Smooth muscle cell (in vitro differentiated cells): Measurements from ENCODE around the gene ISOC2. TPM values are rescaled to one million over a fixed set of nuclear protein-coding genes. Genes with fewer than 3 reads are reported as not detected.
"Not testable (repeated sequence)": the region's sequence is repeated elsewhere in the genome, so short reads cannot be mapped to it uniquely, and the experiment has no call there.

Experiments used
- DNase-seq: peaks from one replicate; lab custom pipeline; 2025; ENCODE audit not compliant: unreplicated experiment; lab: John Stamatoyannopoulos, UW
- H2AFZ ChIP-seq: fragments of 200-600 bp; sonication (generic); 2 replicates; pipeline ENCODE4 v1.6.0; 2016; ENCODE audit warnings: antibody characterized with exemption, low read depth, mild to moderate bottlenecking
- H3F3A ChIP-seq: fragments of 200-600 bp; sonication (generic); 2 replicates; pipeline ENCODE4 v1.6.0; 2017; ENCODE audit warnings: antibody characterized with exemption, low read depth
- H3K27ac ChIP-seq: fragments of 200-600 bp; sonication (generic); 2 replicates; pipeline ENCODE4 v1.5.1; 2016; ENCODE audit warnings: low read depth, mild to moderate bottlenecking
- H3K27me3 ChIP-seq: fragments of 200-600 bp; sonication (generic); 2 replicates; pipeline ENCODE4 v1.6.1; 2016; ENCODE audit warnings: low read depth, mild to moderate bottlenecking
- H3K36me3 ChIP-seq: fragments of 200-600 bp; sonication (generic); 2 replicates; pipeline ENCODE4 v1.5.1; 2016; ENCODE audit warnings: low read depth
- H3K4me1 ChIP-seq: fragments of 200-600 bp; sonication (generic); 2 replicates; pipeline ENCODE4 v1.5.1; 2016; ENCODE audit warnings: low read depth
- H3K4me2 ChIP-seq: fragments of 200-600 bp; sonication (generic); 2 replicates; pipeline ENCODE4 v1.6.0; 2016; ENCODE audit warnings: mild to moderate bottlenecking
- H3K4me3 ChIP-seq: fragments of 200-600 bp; sonication (generic); 2 replicates; pipeline ENCODE4 v1.5.1; 2016; ENCODE audit warnings: mild to moderate bottlenecking
- H3K79me2 ChIP-seq: fragments of 200-600 bp; sonication (generic); 2 replicates; pipeline ENCODE4 v1.6.0; 2016; ENCODE audit warnings: low read depth, mild to moderate bottlenecking
- H3K9ac ChIP-seq: fragments of 200-600 bp; sonication (generic); 2 replicates; pipeline ENCODE4 v1.6.0; 2016; ENCODE audit warnings: low read depth
- H3K9me3 ChIP-seq: fragments of 200-600 bp; sonication (generic); replicated peaks from 2 replicates; pipeline ENCODE4 v1.5.1; 2016; ENCODE audit warnings: low read depth
- H4K20me1 ChIP-seq: fragments of 200-600 bp; sonication (generic); 2 replicates; pipeline ENCODE4 v1.6.0; 2016; ENCODE audit warnings: low read depth
- WGBS: methylation state at CpG from one replicate; pipeline ENCODE4 v1.1.7; 2016; ENCODE audit warnings: low lambda C conversion rate; 5-methylcytosine and 5-hydroxymethylcytosine counted together
- polyA plus RNA-seq: library from polyadenylated mRNA; unstranded; fragments of >200 nt; fragmentation: Nextera tagmentation; extraction: Ambion mirVana; gene quantifications from 2 replicates; pipeline ENCODE4 v1.2.1, GENCODE V29; 2016
- total RNA-seq: library from RNA; depleted of rRNA; stranded (reverse); fragments of >200 nt; gene quantifications from 2 replicates; pipeline ENCODE4 v1.2.3, GENCODE V29; 2014
- TF ChIP-seq, protein P1 (sequence below): fragments of 200-600 bp; sonication (generic); IDR thresholded peaks from 2 replicates; pipeline ENCODE4 v1.5.1; 2017; ENCODE audit warnings: borderline replicate concordance, mild to moderate bottlenecking, antibody characterized with exemption; ENCODE audit not compliant: insufficient read depth, poor library complexity, severe bottlenecking

Gene ISOC2
- total and polyA plus RNA-seq, 2 experiments from 2014 or later: 56.5 to 61.4 TPM

DNA sequence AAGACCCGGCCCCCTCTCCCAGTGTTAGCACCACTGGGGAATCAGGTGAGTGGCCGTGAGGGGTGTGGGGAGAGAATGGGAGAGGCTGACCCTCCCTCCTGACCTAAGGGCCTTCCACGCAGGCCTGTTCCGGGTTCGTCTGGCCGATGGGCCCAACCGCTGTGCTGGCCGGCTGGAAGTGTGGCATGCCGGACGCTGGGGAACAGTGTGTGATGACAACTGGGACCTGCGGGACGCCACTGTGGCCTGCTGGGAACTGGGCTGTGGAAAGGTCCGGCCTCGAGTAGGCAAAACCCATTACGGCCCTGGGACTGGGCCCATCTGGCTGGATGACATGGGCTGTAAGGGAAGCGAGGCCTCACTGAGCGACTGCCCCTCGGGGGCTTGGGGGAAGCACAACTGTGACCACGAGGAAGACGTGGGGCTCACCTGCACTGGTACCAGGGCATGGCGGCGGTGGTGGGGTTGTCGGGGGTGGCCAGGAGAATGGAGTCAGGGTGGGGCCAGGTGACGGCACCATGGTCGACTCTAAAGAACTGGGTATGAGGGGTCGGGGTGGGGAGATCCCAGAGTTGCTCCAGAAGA is 39.0 kb upstream of the ISOC2 start:
- Histone ChIP-seq H4K20me1 (no peaks in the 10 kb centered on the region), H3K9ac (no peak overlapping the region), H3K9me3 (no peaks in the 10 kb centered on the region), H3K27me3 (no peaks in the 10 kb centered on the region), H3K79me2 (no peaks in the 10 kb centered on the region), H3K4me3 (no peak overlapping the region), H3K4me2 (no peak overlapping the region), H2AFZ (no peak overlapping the region), H3F3A (no peaks in the 10 kb centered on the region), H3K4me1 (no peaks in the 10 kb centered on the region), H3K36me3 (no peaks in the 10 kb centered on the region), H3K27ac (no peak overlapping the region)
- TF ChIP-seq, protein P1, sequence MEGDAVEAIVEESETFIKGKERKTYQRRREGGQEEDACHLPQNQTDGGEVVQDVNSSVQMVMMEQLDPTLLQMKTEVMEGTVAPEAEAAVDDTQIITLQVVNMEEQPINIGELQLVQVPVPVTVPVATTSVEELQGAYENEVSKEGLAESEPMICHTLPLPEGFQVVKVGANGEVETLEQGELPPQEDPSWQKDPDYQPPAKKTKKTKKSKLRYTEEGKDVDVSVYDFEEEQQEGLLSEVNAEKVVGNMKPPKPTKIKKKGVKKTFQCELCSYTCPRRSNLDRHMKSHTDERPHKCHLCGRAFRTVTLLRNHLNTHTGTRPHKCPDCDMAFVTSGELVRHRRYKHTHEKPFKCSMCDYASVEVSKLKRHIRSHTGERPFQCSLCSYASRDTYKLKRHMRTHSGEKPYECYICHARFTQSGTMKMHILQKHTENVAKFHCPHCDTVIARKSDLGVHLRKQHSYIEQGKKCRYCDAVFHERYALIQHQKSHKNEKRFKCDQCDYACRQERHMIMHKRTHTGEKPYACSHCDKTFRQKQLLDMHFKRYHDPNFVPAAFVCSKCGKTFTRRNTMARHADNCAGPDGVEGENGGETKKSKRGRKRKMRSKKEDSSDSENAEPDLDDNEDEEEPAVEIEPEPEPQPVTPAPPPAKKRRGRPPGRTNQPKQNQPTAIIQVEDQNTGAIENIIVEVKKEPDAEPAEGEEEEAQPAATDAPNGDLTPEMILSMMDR: no peak
- WGBS: 96% methylated on average over 17 of the region's 26 CpGs
- DNase-seq: no peak

DNA sequence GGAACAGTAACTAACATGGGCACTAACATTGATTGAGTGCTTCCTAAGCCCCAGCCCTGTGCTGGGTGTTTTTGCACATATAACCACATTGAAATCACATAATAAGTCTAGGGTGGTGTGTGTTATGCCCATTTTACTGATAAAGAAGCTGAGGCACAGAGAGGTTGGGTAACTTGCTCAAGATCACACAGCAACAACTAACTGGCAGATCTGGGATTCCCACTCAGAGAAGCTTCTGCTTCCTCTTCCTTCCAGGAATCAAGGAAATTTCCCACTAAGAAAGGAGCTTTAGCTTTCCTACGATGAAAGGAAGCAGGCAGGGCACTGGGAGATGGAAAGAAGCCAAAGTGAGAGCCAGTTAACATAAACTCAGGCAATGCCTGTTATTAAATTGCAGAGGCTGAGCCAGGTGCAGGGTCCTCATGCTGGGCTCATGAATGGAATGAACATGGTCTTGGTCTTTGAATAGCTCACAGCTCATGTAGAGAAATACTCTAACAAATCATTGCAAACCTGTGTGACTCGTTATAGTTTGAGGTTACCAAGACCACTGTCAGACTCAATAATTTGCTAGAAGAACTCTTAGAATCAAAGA is 36.9 kb upstream of the ISOC2 start:
- no peaks in the 10 kb centered on the region for H3K9me3 ChIP-seq
- TF ChIP-seq, protein P1: no peak
- H3K27ac ChIP-seq: no peak overlapping the region
- no peaks in the 10 kb centered on the region for H3F3A ChIP-seq
- H3K79me2 ChIP-seq: no peaks in the 10 kb centered on the region
- 72% methylated on average over 2 of the region's 2 CpGs for WGBS
- H3K9ac ChIP-seq: no peak overlapping the region
- no peaks in the 10 kb centered on the region for H3K27me3 ChIP-seq
- DNase-seq: no peak
- H2AFZ ChIP-seq: no peak overlapping the region
- H3K4me3 ChIP-seq: no peak overlapping the region
- no peaks in the 10 kb centered on the region for H4K20me1 ChIP-seq
- H3K4me1 ChIP-seq: no peaks in the 10 kb centered on the region
- no peaks in the 10 kb centered on the region for H3K36me3 ChIP-seq
- no peak overlapping the region for H3K4me2 ChIP-seq

DNA sequence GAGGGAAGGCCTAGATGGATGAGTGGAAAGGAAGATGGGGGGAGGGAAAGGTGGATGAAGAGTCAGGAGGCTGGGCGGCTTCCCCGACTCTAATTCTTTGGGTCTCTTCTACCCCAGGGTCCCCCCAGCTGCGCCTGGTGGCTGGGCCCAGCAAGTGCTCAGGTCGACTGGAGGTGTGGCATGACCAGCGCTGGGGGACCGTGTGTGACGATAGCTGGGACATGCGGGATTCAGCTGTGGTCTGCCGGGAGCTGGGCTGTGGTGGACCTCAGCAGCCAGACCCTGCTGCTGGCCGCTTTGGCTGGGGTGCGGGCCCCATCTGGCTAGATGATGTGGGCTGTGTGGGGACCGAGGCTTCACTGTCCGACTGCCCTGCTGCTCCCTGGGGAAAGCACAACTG is 36.3 kb upstream of the ISOC2 start:
- no peak overlapping the region for H2AFZ ChIP-seq
- no peak overlapping the region for H3K4me3 ChIP-seq
- no peaks in the 10 kb centered on the region for H3K9me3 ChIP-seq
- no peaks in the 10 kb centered on the region for H3K36me3 ChIP-seq
- no peaks in the 10 kb centered on the region for H3K4me1 ChIP-seq
- TF ChIP-seq, protein P1: no peak
- H4K20me1 ChIP-seq: no peaks in the 10 kb centered on the region
- no peaks in the 10 kb centered on the region for H3K27me3 ChIP-seq
- no peak overlapping the region for H3K27ac ChIP-seq
- DNase-seq: no peak
- H3K4me2 ChIP-seq: no peak overlapping the region
- no peaks in the 10 kb centered on the region for H3F3A ChIP-seq
- WGBS: 89% methylated on average over 13 of the region's 13 CpGs
- no peak overlapping the region for H3K9ac ChIP-seq
- H3K79me2 ChIP-seq: no peaks in the 10 kb centered on the region

DNA sequence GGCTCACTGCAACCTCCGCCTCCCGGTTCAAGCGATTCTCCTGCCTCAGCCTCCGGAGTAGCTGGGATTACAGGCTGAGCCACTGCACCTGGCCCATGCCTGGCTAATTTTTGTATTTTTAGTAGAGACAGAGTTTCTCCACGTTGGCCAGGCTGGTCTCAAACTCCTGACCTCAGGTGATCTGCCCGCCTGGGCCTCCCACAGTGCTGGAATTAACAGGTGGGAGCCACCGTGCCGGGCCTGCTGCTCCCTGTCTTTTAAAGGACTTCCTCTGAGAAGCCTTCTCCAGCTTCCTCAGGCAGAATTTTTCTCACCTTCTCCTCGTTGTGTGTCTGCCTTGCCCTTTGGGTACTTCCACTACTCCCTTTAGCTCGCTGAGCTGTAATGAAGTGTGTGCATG is 35.4 kb upstream of the ISOC2 start:
- H3K4me3 ChIP-seq, DNase-seq: not testable (repeated sequence)
- 80% methylated on average over 10 of the region's 10 CpGs for WGBS

More for the DNA sequence above, 35.4 kb upstream of the ISOC2 start:
- H3K9me3 ChIP-seq, H3F3A ChIP-seq, H3K4me2 ChIP-seq, H3K4me1 ChIP-seq, H3K79me2 ChIP-seq, H2AFZ ChIP-seq, H3K27ac ChIP-seq, H3K9ac ChIP-seq, H3K27me3 ChIP-seq, H4K20me1 ChIP-seq, H3K36me3 ChIP-seq: not testable (repeated sequence)
